Activated CD8-positive, alpha-beta memory T cell treated with anti-CD3 and anti-CD28 coated beads for 48 hours (primary cell): ENCODE data around the gene SNPH.
"Not testable (repeated sequence)": the region's sequence is repeated elsewhere in the genome, so short reads cannot be mapped to it uniquely, and the experiment has no call there.

Experiments used
- DNase-seq, 3 experiments: peaks; one replicate each; pipeline ENCODE4 v3.0.0-alpha.2; 2020; ENCODE audit warnings: low read depth in 2 of 3, low spot score in 2 of 3

The SNPH gene

DNA sequence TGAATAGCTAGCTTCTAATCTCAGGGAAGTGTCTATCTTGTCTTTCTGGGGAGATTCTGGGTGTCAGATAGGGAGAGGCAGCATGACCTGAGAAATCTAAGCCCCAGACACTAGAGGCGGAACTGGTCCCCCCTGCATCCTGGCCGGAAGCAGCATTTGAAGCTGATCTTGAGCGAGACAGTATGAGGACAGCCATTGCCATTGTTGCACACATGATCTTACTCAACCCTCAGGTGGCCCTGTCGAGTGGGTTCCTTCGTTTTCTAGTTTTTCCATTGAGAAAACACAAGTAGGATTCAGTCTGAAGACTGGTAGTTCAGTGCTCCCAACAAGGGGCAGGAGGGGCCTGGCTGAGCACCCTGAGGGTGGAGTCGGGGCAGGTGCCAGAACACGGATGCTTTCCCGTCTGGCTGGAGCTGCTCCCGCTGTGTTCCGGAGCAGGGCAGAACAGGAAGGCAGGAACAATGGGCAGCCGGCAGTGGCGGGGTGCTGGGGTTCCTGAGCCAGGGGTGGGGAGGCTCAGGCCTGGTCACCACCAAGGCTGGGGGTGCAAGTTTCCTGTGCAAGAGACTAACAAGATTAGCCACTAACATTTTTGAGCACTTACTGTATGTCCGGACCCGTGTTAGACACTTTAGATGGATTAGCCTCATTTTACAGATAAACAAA, 70.7 kb downstream of the SNPH start:
- no peak for DNase-seq

DNA sequence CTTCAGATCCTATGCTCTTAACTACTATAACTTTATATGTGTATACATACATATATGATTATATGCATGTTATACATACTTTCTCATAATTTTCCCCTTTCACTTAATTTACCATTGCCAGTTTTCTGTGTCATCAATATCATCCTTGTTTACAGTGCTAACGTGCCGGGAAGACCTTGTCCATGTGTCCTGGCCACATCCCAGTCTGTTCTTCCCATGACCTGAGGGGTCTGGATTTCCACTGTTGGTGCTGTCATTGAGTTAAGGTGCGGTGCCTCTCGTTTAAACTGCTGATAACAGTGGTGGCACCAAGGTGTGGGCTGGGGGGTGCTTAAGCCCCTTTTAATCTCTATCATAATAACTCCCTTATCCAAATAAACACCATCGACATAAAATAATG, 71.3 kb downstream of the SNPH start:
- DNase-seq = no peak

- DNase-seq = no peak
Observed at GRCh38 chr20:1338096-1338495, 72.0 kb downstream of the SNPH start.

DNA sequence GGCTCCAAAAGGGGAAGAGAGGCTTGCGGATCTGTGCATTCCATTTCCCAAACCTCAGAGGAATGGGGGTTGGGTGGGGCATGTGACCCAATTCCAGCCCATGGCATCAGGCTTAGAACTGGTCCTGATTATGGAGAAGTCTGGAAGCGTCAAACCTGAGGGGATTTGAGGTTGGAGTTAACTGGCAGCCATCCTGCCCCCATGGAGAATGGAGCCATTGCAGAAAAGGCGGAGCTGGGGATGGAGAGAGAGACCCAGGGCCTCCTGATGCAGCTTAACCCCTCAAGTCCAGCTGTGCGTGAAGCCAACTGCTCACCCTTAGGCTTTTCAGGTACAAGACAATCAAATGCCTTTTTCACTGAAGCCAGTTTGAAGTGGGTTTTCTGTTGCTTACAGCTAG, 72.7 kb downstream of the SNPH start:
- no peak for DNase-seq

- no peak for DNase-seq
Observed at GRCh38 chr20:1341561-1342265, 75.6 kb downstream of the SNPH start.

DNA sequence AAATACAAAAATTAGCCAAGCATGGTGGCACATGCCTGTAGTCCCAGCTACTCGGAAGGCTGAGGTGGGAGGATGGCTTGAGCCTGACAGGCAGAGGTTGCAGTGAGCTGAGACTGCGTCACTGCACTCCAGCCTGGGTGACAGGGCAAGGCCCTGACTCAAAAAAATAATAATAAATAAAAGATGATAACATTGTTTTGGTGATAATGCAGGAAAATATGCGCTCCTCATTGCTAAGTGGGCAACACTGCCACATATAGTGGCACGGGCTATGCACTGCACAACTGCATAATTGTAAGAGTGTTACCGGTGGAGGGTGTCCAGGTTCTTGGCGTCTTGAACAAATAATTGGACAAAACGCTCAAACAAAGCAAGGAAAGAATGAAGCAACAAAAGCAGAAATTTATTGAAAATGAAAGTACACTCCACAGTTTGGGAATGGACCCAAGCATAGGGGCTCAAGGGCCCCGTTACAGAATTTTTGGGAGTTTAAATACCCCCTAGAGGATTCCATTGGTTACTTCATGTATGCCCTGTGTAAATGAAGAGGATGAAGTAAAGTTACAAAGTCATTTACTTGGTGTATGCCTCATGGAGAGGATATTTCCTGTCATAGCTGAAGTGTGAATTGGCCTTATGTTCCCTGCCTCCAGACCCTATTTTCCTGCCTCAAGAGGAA, 77.5 kb downstream of the SNPH start:
- DNase-seq = not testable (repeated sequence)

DNA sequence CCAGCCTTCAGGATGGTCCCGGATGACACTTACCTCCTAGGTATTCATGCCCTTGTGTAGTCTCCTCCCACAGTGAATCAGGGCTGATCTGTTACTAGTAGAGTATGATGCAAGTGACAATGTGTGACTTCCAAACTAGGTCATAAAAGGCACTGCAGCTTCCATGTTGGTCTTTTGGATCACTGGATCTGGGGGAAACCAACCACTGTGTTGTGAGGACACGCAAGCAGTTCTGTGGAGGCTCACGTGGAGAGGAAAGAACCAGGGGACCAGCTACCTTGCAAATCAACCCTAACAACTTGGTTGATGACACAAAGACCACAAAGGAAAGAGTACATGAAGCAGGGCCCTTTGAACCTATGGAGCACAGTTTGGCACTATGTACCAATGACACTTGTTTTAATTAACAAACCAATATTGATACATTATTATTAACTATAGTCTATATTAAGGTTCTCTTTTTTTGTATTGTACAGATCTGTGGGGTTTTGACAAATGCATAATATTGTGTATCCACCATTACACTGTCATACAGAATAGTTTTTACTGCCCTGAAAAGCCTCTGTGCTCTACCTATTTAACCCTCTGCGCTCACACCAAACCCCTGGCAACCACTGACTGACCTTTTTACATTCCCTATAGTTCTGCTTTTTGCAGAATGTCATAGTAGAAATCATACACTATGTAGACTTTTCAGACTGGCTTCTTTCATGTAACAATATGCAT, 79.1 kb downstream of the SNPH start:
- no peak for DNase-seq

DNA sequence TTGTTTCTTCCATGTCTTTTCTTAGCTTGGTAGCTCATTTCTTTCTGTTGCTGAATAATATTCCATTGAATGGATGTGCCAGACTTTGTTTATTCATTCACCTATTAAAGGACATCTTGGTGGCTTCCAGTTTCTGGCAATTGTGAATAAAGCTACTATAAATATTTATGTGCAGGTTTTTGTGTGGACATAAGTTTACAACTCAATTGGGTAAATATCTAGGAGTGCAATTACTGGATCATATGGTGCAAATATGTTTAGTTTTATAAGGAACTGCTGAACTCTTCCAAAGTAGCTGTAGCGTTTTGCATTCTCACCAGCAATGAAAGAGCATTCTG, 79.6 kb downstream of the SNPH start:
- no peak for DNase-seq

- DNase-seq = no peak
Observed at GRCh38 chr20:1346315-1346969, 80.3 kb downstream of the SNPH start.

GRCh38 chr20:1353956-1354355, 87.9 kb downstream of the SNPH start:
- DNase-seq = no peak

DNA sequence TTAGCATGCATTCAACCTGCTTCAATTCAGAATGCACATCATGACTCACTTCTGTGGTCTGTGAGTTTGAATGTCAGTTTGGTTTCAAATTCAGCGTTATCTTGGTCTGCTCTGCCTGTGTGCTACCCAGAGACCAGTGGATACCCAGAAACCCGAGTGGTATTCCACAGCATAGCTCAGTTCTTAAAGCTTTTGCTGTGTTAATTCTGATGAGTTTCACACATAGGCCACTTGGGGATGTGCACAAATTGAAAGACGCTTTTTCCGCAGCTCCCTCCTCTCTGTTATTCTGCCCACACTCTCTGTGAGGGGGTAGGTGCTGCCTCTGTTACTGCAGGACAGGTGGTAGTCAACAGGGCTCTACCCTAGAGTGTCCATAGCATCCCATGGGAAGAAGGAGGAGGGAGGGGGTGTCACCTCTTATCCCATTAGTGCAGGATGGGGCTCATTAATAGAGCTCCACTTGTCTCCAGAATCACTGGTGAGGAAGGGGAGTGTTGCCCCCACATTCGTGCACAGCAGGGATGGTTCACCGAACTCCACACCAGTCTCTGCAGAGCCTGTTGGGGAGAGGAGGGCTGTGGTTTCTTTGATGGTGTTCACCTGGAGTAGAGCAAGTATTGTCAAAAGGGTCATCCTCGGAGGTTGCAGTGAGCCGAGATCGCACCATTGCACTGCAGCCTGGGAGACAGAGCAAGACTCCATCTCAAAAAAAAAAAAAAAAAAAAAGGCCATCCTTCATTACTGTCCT, 92.0 kb downstream of the SNPH start:
- DNase-seq = no peak
